Endothelial cell of umbilical vein (primary cell): ENCODE measurements around the gene SPINDOC. TPM values are rescaled to one million over a fixed set of nuclear protein-coding genes. Genes with fewer than 3 reads are reported as not detected.

ENCODE experiments used
- BruUV-seq: library from RNA; stranded (reverse); fragments of 400-500 nt; replicated peaks from 2 replicates; lab custom pipeline; 2021; lab: Mats Ljungman, UMichigan
- CTCF ChIA-PET: fragments of 300-600, 350-600 bp; sonication (Branson Sonifier 250); formaldehyde crosslinking; loops from one replicate; lab custom pipeline; 2021; ENCODE audit warnings: antibody characterized with exemption, inconsistent platforms; lab: Charles Lee
- POLR2A ChIA-PET: fragments of 300-600, 350-600 bp; sonication (Branson Sonifier 250); formaldehyde crosslinking; loops from one replicate; lab custom pipeline; 2021; ENCODE audit warnings: antibody characterized with exemption, inconsistent platforms; lab: Charles Lee
- DNase-seq: peaks from one replicate; pipeline ENCODE4 v3.0.0-alpha.2; 2011; ENCODE audit warnings: low read depth, low spot score
- FAIRE-seq: peaks from 2 replicates; lab custom pipeline; 2011; peaks lifted over from hg19 to GRCh38; lab: Jason Lieb, UNC
- H2AFZ ChIP-seq: 2 replicates; pipeline ENCODE4 v1.6.0; 2012; ENCODE audit warnings: low read depth, low read length, control low read depth, inconsistent platforms
- H3K27ac ChIP-seq: 2 replicates; pipeline ENCODE4 v1.5.1; 2011; ENCODE audit warnings: low read depth, mild to moderate bottlenecking, control low read depth, low read length, moderate library complexity; ENCODE audit not compliant: insufficient read depth
- H3K27me3 ChIP-seq, 2 experiments: 2 replicates each; pipeline versions ENCODE4 v1.6.0 to v1.6.1; 2011; ENCODE audit warnings: low read length in 2 of 2, mixed read lengths in 1 of 2; ENCODE audit not compliant: control insufficient read depth in 2 of 2, insufficient read depth in 2 of 2
- H3K36me3 ChIP-seq, 2 experiments: 2 replicates in 1 of 2; 3 replicates in 1 of 2; pipeline ENCODE4 v1.5.1; 2011; ENCODE audit warnings: low read length in 2 of 2, mild to moderate bottlenecking in 1 of 2, moderate library complexity in 1 of 2; ENCODE audit not compliant: control insufficient read depth in 2 of 2, insufficient read depth in 2 of 2; ENCODE audit errors: extremely low read depth in 1 of 2
- H3K4me1 ChIP-seq: 3 replicates; pipeline ENCODE4 v1.5.1; 2011; ENCODE audit warnings: mild to moderate bottlenecking, low read length; ENCODE audit not compliant: control insufficient read depth, insufficient read depth; ENCODE audit errors: extremely low read depth
- H3K4me2 ChIP-seq: 2 replicates; pipeline ENCODE4 v1.6.1; 2011; ENCODE audit warnings: low read length, control low read depth, mixed read lengths; ENCODE audit not compliant: insufficient read depth
- H3K4me3 ChIP-seq, 3 experiments: fragments of 200-600 bp in 1 of 3; sonication (generic), shearing (Covaris generic) in 1 of 3; replicated peaks in 1 of 3; 2 replicates each; pipeline ENCODE4 v1.5.1; 2011 to 2016; ENCODE audit warnings: control low read depth in 3 of 3, low read length in 3 of 3, mild to moderate bottlenecking in 2 of 3, inconsistent platforms in 1 of 3, low read depth in 1 of 3, moderate library complexity in 1 of 3; ENCODE audit not compliant: insufficient read depth in 1 of 3
- H3K79me2 ChIP-seq: 2 replicates; pipeline ENCODE4 v1.6.0; 2012; ENCODE audit warnings: low read length, inconsistent platforms; ENCODE audit not compliant: control insufficient read depth, insufficient read depth
- H3K9ac ChIP-seq: replicated peaks from 2 replicates; pipeline ENCODE3; 2011; ENCODE audit warnings: low read length, control low read depth; ENCODE audit not compliant: insufficient read depth; ENCODE audit errors: extremely low read depth
- H3K9me1 ChIP-seq: replicated peaks from 3 replicates; pipeline ENCODE4 v1.6.0; 2011; ENCODE audit warnings: mild to moderate bottlenecking, low read length; ENCODE audit not compliant: control insufficient read depth, insufficient read depth; ENCODE audit errors: extremely low read depth
- H3K9me3 ChIP-seq: replicated peaks from 2 replicates; pipeline ENCODE4 v1.5.1; 2012; ENCODE audit warnings: low read length, inconsistent platforms; ENCODE audit not compliant: control insufficient read depth, insufficient read depth
- H4K20me1 ChIP-seq: replicated peaks from 2 replicates; pipeline ENCODE3; 2011; ENCODE audit warnings: mild to moderate bottlenecking, low read length; ENCODE audit not compliant: control insufficient read depth, insufficient read depth; ENCODE audit errors: extremely low read depth
- EZH2 ChIP-seq: IDR thresholded peaks from 2 replicates; pipeline ENCODE4 v1.6.1; 2012; ENCODE audit warnings: borderline replicate concordance, low read depth, mild to moderate bottlenecking, moderate library complexity, low read length, inconsistent platforms; ENCODE audit not compliant: severe bottlenecking
- FOS ChIP-seq: IDR thresholded peaks from 2 replicates; pipeline ENCODE4 v1.6.1; 2011; ENCODE audit warnings: mild to moderate bottlenecking, low read length, moderate library complexity, borderline replicate concordance; ENCODE audit not compliant: insufficient read depth
- GATA2 ChIP-seq: IDR thresholded peaks from 2 replicates; pipeline ENCODE4 v1.7.0; 2011; ENCODE audit warnings: low read depth, mild to moderate bottlenecking, moderate library complexity, mixed read lengths, low read length; ENCODE audit not compliant: insufficient read length, insufficient read depth
- JUN ChIP-seq: IDR thresholded peaks from 2 replicates; pipeline ENCODE4 v1.6.1; 2011; ENCODE audit warnings: borderline replicate concordance, low read depth; ENCODE audit not compliant: insufficient read length, insufficient read depth
- MYC ChIP-seq: IDR thresholded peaks from one replicate; pipeline ENCODE4 v1.6.1; 2011; ENCODE audit warnings: mild to moderate bottlenecking, low read depth, low read length
- POLR2A ChIP-seq: IDR thresholded peaks from 2 replicates; pipeline ENCODE4 v1.6.1; 2012; ENCODE audit warnings: low read depth, mild to moderate bottlenecking, control low read depth, low read length
- POLR2AphosphoS5 ChIP-seq: IDR thresholded peaks from 2 replicates; pipeline ENCODE4 v1.6.1; 2012; ENCODE audit warnings: low read depth, mild to moderate bottlenecking, control low read depth, low read length, moderate library complexity; ENCODE audit not compliant: insufficient read depth
- dilution Hi-C: fragments of 300-500 bp; cut with MboI; formaldehyde crosslinking; loops from one replicate; pipeline ENCODE4 v1.15.0; 2019; ENCODE audit warnings: low sequenced_read_pairs; ENCODE audit not compliant: extremely low pct_ligation_motif_present
- intact Hi-C: fragments of 100-400 bp; cut with micrococcal nuclease; formaldehyde crosslinking; loops from one replicate; pipeline ENCODE4 v1.10.0; 2022
- polyA plus RNA-seq, 4 experiments: library from polyadenylated mRNA; depleted of rRNA in 3 of 4; stranded (reverse) in 3 of 4; unstranded in 1 of 4; fragments of >200 nt; gene quantifications; 2 replicates each; pipeline versions ENCODE4 v1.2.1 to v1.2.3, GENCODE V29; 2011 to 2012; ENCODE audit warnings: missing spikeins in 1 of 4
- total RNA-seq: library from RNA; stranded (reverse); gene quantifications from 2 replicates; pipeline ENCODE4 v1.2.3, GENCODE V29; 2021
- TF ChIP-seq, protein P1 (sequence below): IDR thresholded peaks from 2 replicates; pipeline ENCODE4 v1.6.1; 2011; ENCODE audit not compliant: insufficient read depth, insufficient read length
- TF ChIP-seq, protein P2 (sequence below), 2 donors: IDR thresholded peaks; 1 replicate in 1 of 2; 2 replicates in 1 of 2; pipeline ENCODE4 v1.5.1; 2011; ENCODE audit warnings: low read length in 2 of 2, mild to moderate bottlenecking in 2 of 2, moderate library complexity in 2 of 2, control low read depth in 1 of 2, inconsistent platforms in 1 of 2, low read depth in 1 of 2; ENCODE audit not compliant: insufficient read depth in 1 of 2; ENCODE audit errors: extremely low read depth in 1 of 2

The SPINDOC gene
- total and polyA plus RNA-seq, 2 donors (not counting 3 experiments of a cell fraction or from before 2014, with no cell fraction given) = 29.4 to 54.5 TPM

DNA sequence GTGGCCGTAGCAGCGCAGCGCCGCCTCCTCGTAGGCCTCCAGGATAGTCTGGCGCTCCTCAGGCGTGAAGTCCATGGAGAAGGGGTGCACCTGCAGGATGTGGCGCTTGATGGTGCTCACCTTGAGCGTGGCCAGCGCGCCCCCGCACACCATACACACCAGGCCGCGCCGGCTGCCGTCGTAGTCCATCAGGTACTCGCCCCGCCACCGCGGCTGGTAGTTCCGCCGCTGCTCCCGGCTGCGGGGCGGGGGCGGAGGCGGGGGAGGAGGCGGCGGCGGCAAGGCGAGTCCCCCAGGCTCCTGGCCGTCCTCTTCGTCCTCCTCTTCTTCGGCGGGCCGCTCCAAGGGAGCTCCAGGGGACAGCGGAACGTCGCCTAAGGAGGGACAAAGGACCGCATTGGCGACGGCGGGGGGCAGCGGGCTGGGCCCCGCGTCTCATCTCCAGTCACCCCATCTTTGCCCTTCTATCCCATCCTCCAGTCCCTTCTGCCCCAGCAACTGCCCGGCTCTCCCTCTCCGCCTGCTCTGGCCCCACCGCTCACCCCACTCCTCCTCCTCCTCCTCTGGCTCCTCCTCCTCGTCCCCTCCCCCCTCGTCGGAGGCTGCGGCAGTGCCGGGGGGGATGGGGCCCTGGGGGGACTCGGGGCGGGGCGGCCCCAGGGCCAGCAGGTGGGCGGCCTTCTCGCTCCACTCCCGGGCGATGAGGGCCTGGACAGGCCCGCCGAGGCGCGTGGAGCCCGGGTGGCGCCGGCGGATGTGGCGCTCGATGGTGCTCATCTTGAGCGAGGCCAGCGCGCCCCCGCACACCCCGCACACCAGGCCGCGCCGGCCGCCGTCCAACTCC, 49.5 kb upstream of the SPINDOC start:
- TF ChIP-seq GATA2 (no peak), POLR2A (no peak), EZH2 (no peak), JUN (no peak), MYC (no peak), POLR2AphosphoS5 (no peak), FOS (no peak)
- TF ChIP-seq, protein P1, sequence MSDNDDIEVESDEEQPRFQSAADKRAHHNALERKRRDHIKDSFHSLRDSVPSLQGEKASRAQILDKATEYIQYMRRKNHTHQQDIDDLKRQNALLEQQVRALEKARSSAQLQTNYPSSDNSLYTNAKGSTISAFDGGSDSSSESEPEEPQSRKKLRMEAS = no peak
- TF ChIP-seq, protein P2, sequence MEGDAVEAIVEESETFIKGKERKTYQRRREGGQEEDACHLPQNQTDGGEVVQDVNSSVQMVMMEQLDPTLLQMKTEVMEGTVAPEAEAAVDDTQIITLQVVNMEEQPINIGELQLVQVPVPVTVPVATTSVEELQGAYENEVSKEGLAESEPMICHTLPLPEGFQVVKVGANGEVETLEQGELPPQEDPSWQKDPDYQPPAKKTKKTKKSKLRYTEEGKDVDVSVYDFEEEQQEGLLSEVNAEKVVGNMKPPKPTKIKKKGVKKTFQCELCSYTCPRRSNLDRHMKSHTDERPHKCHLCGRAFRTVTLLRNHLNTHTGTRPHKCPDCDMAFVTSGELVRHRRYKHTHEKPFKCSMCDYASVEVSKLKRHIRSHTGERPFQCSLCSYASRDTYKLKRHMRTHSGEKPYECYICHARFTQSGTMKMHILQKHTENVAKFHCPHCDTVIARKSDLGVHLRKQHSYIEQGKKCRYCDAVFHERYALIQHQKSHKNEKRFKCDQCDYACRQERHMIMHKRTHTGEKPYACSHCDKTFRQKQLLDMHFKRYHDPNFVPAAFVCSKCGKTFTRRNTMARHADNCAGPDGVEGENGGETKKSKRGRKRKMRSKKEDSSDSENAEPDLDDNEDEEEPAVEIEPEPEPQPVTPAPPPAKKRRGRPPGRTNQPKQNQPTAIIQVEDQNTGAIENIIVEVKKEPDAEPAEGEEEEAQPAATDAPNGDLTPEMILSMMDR (IDR thresholded peaks at IDR 0.05; ENCODE audit: extremely low read depth in 1 of 2, insufficient read depth in 1 of 2, low read depth in 1 of 2, low read length in 2 of 2) = no peak
- FAIRE-seq (no peak), DNase-seq (peak; percentile 21)
- dilution Hi-C loops = no loop called here
- no peaks in the 10 kb centered on the region for H3K9me3 ChIP-seq
- no peak overlapping the region for H3K9ac ChIP-seq
- peaks cover 7 to 10% of the 10 kb centered on the region in 2 experiments for H3K36me3 ChIP-seq
- H3K4me3 ChIP-seq = peak overlapping the region in 1 of 3 experiments; percentile 20
- no peak overlapping the region for H3K27ac ChIP-seq
- H4K20me1 ChIP-seq = no peaks in the 10 kb centered on the region
- no peaks in the 10 kb centered on the region for H3K27me3 ChIP-seq
- ChIA-PET CTCF (interaction anchor here (1.5 kb wide), 1 partner anchor 386 kb away, joined by 4 read pairs; no protein-coding TSS in a partner anchor), POLR2A (no interaction called here)
- no peak overlapping the region for H3K4me2 ChIP-seq
- peaks cover 17% of the 10 kb centered on the region for H3K4me1 ChIP-seq
- peaks cover 15% of the 10 kb centered on the region for H3K79me2 ChIP-seq
- no peak overlapping the region for H2AFZ ChIP-seq
- BruUV-seq = no TSS peak
- intact Hi-C loops = no loop called here
- H3K9me1 ChIP-seq = no peaks in the 10 kb centered on the region
